Measurements from ENCODE around the gene TFIP11. TPM values are rescaled to one million over a fixed set of nuclear protein-coding genes. Genes with fewer than 3 reads are reported as not detected.

Gene TFIP11
- total and polyA plus RNA-seq, 12 donors: 25.0 to 73.3 (median 37.2) TPM

- Histone ChIP-seq H3K36me3 (replicated peaks in 1 of 2) (no peaks in the 10 kb centered on the region), H3K9me3 (replicated peaks in 1 of 3) (no peaks in the 10 kb centered on the region), H3K4me1 (replicated peaks in 1 of 2) (peaks cover 43 to 59% of the 10 kb centered on the region in 2 donors), H3K4me3 (no peak overlapping the region), H3K27ac (peak overlapping the region in 2 of 5 donors; percentile 10 to 34), H3K27me3 (no peaks in the 10 kb centered on the region)
- DNase-seq: no peak
- TF ChIP-seq CTCF (IDR thresholded peaks at IDR 0.05): no peak
- no peak for TF ChIP-seq POLR2A (IDR thresholded peaks at IDR 0.05)
- WGBS, 4 donors: 71 to 82% (median 75%) methylated on average over 5 to 6 of the region's 6 CpGs
- intact Hi-C loops (cut with DNase I): no loop called here
These were observed 42.7 kb upstream of the TFIP11 start for GRCh38 chr22:26554956-26555355.

GRCh38 chr22:26553056-26553752 lies 40.9 kb upstream of the TFIP11 start:
- peaks cover 37 to 44% of the 10 kb centered on the region in 2 donors for H3K4me1 ChIP-seq (replicated peaks in 1 of 2)
- intact Hi-C loops (cut with DNase I): no loop called here
- WGBS, 4 donors: 52 to 58% (median 56%) methylated on average over 7 of the region's 7 CpGs

GRCh38 chr22:26552466-26552865 lies 40.2 kb upstream of the TFIP11 start:
- Histone ChIP-seq H3K36me3 (replicated peaks in 1 of 2) (no peaks in the 10 kb centered on the region), H3K4me1 (replicated peaks in 1 of 2) (peaks cover 34 to 40% of the 10 kb centered on the region in 2 donors), H3K27ac (no peak overlapping the region), H3K27me3 (no peaks in the 10 kb centered on the region), H3K4me3 (no peak overlapping the region), H3K9me3 (replicated peaks in 1 of 3) (no peaks in the 10 kb centered on the region)
- no peak for TF ChIP-seq CTCF (IDR thresholded peaks at IDR 0.05)
- TF ChIP-seq POLR2A (IDR thresholded peaks at IDR 0.05): no peak
- DNase-seq: no peak
- intact Hi-C loops (cut with DNase I): no loop called here
- WGBS, 4 donors: 66 to 92% (median 84%) methylated on average over 9 to 10 of the region's 10 CpGs

More at GRCh38 chr22:26553056-26553752, 40.9 kb upstream of the TFIP11 start:
- H3K27ac ChIP-seq: no peak overlapping the region
- peak in 2 of 7 donors; percentile 33 to 44 for DNase-seq
- H3K27me3 ChIP-seq: no peaks in the 10 kb centered on the region
- H3K9me3 ChIP-seq (replicated peaks in 1 of 3): no peaks in the 10 kb centered on the region
- TF ChIP-seq CTCF (IDR thresholded peaks at IDR 0.05): no peak
- TF ChIP-seq POLR2A (IDR thresholded peaks at IDR 0.05): no peak
- no peaks in the 10 kb centered on the region for H3K36me3 ChIP-seq (replicated peaks in 1 of 2)
- no peak overlapping the region for H3K4me3 ChIP-seq

- WGBS, 4 donors: 94 to 98% (median 96%) methylated on average over 2 of the region's 2 CpGs
These were observed 39.3 kb upstream of the TFIP11 start for GRCh38 chr22:26551568-26551967.

More at GRCh38 chr22:26551568-26551967, 39.3 kb upstream of the TFIP11 start:
- Histone ChIP-seq H3K4me1 (replicated peaks in 1 of 2) (peaks cover 25 to 31% of the 10 kb centered on the region in 2 donors), H3K27ac (peak overlapping the region in 2 of 5 donors; percentile 56 to 59), H3K9me3 (replicated peaks in 1 of 3) (no peaks in the 10 kb centered on the region), H3K27me3 (no peaks in the 10 kb centered on the region), H3K4me3 (no peak overlapping the region), H3K36me3 (replicated peaks in 1 of 2) (no peaks in the 10 kb centered on the region)
- intact Hi-C loops (cut with DNase I): no loop called here
- TF ChIP-seq POLR2A (IDR thresholded peaks at IDR 0.05) (no peak), CTCF (IDR thresholded peaks at IDR 0.05) (no peak)
- DNase-seq: no peak

Measured in adrenal gland (tissue), 12 donors.